Panc1 (cell line): ENCODE data around the gene STK39.

Source experiments
- POLR2AphosphoS5 ChIP-seq: IDR thresholded peaks from 2 replicates; pipeline ENCODE4 v1.6.1; 2012; ENCODE audit warnings: mild to moderate bottlenecking, low read depth, low read length, moderate library complexity
- SIN3A ChIP-seq: IDR thresholded peaks from 2 replicates; pipeline ENCODE4 v1.6.1; 2012; ENCODE audit warnings: low read depth, mild to moderate bottlenecking, low read length, moderate library complexity, borderline replicate concordance; ENCODE audit not compliant: insufficient read depth
- TCF7L2 ChIP-seq: IDR thresholded peaks from 2 replicates; pipeline ENCODE4 v1.6.1; 2011; ENCODE audit warnings: mild to moderate bottlenecking, low read depth, low read length, inconsistent platforms
- TF ChIP-seq, protein P1 (sequence below): fragments of 450-650 bp; IDR thresholded peaks from 2 replicates; pipeline ENCODE4 v1.5.1; 2017; ENCODE audit warnings: mild to moderate bottlenecking
- TF ChIP-seq, protein P2 (sequence below), 2 experiments: IDR thresholded peaks; 2 replicates each; pipeline ENCODE4 v1.6.1; 2011 to 2012; ENCODE audit warnings: low read depth in 2 of 2, control low read depth in 1 of 2, low read length in 1 of 2, mild to moderate bottlenecking in 1 of 2, moderate library complexity in 1 of 2; ENCODE audit not compliant: insufficient read depth in 1 of 2

GRCh38 chr2:167925758-167926157 lies 321.6 kb downstream of the STK39 start:
- TF ChIP-seq, protein P1, sequence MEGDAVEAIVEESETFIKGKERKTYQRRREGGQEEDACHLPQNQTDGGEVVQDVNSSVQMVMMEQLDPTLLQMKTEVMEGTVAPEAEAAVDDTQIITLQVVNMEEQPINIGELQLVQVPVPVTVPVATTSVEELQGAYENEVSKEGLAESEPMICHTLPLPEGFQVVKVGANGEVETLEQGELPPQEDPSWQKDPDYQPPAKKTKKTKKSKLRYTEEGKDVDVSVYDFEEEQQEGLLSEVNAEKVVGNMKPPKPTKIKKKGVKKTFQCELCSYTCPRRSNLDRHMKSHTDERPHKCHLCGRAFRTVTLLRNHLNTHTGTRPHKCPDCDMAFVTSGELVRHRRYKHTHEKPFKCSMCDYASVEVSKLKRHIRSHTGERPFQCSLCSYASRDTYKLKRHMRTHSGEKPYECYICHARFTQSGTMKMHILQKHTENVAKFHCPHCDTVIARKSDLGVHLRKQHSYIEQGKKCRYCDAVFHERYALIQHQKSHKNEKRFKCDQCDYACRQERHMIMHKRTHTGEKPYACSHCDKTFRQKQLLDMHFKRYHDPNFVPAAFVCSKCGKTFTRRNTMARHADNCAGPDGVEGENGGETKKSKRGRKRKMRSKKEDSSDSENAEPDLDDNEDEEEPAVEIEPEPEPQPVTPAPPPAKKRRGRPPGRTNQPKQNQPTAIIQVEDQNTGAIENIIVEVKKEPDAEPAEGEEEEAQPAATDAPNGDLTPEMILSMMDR = no peak
- no peak for TF ChIP-seq POLR2AphosphoS5
- TF ChIP-seq, protein P2, sequence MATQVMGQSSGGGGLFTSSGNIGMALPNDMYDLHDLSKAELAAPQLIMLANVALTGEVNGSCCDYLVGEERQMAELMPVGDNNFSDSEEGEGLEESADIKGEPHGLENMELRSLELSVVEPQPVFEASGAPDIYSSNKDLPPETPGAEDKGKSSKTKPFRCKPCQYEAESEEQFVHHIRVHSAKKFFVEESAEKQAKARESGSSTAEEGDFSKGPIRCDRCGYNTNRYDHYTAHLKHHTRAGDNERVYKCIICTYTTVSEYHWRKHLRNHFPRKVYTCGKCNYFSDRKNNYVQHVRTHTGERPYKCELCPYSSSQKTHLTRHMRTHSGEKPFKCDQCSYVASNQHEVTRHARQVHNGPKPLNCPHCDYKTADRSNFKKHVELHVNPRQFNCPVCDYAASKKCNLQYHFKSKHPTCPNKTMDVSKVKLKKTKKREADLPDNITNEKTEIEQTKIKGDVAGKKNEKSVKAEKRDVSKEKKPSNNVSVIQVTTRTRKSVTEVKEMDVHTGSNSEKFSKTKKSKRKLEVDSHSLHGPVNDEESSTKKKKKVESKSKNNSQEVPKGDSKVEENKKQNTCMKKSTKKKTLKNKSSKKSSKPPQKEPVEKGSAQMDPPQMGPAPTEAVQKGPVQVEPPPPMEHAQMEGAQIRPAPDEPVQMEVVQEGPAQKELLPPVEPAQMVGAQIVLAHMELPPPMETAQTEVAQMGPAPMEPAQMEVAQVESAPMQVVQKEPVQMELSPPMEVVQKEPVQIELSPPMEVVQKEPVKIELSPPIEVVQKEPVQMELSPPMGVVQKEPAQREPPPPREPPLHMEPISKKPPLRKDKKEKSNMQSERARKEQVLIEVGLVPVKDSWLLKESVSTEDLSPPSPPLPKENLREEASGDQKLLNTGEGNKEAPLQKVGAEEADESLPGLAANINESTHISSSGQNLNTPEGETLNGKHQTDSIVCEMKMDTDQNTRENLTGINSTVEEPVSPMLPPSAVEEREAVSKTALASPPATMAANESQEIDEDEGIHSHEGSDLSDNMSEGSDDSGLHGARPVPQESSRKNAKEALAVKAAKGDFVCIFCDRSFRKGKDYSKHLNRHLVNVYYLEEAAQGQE (IDR thresholded peaks at IDR 0.05; ENCODE audit: insufficient read depth in 1 of 2, low read depth in 2 of 2, low read length in 1 of 2) = no peak
- no peak for TF ChIP-seq TCF7L2
- TF ChIP-seq SIN3A = no peak
